GM21360 (cell line): ENCODE measurements around the gene S100P.
"Not testable (repeated sequence)": the region's sequence is repeated elsewhere in the genome, so short reads cannot be mapped to it uniquely, and the experiment has no call there.

Source experiments
- ATAC-seq: cut with Tn5 transposase; IDR thresholded peaks from one replicate; pipeline ENCODE4 v1.9.1; 2021; ENCODE audit warnings: mild to moderate bottlenecking, moderate library complexity; ENCODE audit not compliant: unreplicated experiment

Gene S100P

GRCh38 chr4:6693231-6694176, at the start of gene S100P:
TSS of gene S100P (plus strand) at chr4:6693878. CDS start at chr4:6693933, 55 bp downstream.
- ATAC-seq = no peak

GRCh38 chr4:6644792-6645530, 48.7 kb upstream of the S100P start:
- no peak for ATAC-seq

- no peak for ATAC-seq
Measured at GRCh38 chr4:6647169-6647568, 46.5 kb upstream of the S100P start.

- no peak for ATAC-seq
Measured at GRCh38 chr4:6647582-6648230, 46.0 kb upstream of the S100P start.

- ATAC-seq = no peak
Measured at GRCh38 chr4:6649216-6649615, 44.5 kb upstream of the S100P start.

- not testable (repeated sequence) for ATAC-seq
Measured at GRCh38 chr4:6654211-6654610, 39.5 kb upstream of the S100P start.

GRCh38 chr4:6655291-6655690, 38.4 kb upstream of the S100P start:
- not testable (repeated sequence) for ATAC-seq

GRCh38 chr4:6655924-6656323, 37.8 kb upstream of the S100P start:
- ATAC-seq = no peak

GRCh38 chr4:6657242-6658208, 36.2 kb upstream of the S100P start:
- no peak for ATAC-seq

GRCh38 chr4:6658209-6658595, 35.5 kb upstream of the S100P start:
- no peak for ATAC-seq

GRCh38 chr4:6658597-6659075, 35.0 kb upstream of the S100P start:
- no peak for ATAC-seq

- ATAC-seq = no peak
Measured at GRCh38 chr4:6659897-6660296, 33.8 kb upstream of the S100P start.

GRCh38 chr4:6660430-6660829, 33.2 kb upstream of the S100P start:
- ATAC-seq = no peak

- no peak for ATAC-seq
Measured at GRCh38 chr4:6662591-6662990, 31.1 kb upstream of the S100P start.

- no peak for ATAC-seq
Measured at GRCh38 chr4:6663596-6664393, 29.9 kb upstream of the S100P start.

GRCh38 chr4:6665320-6665654, 28.4 kb upstream of the S100P start:
- no peak for ATAC-seq

GRCh38 chr4:6668391-6668790, 25.3 kb upstream of the S100P start:
- no peak for ATAC-seq

- no peak for ATAC-seq
Measured at GRCh38 chr4:6671648-6672047, 22.0 kb upstream of the S100P start.

GRCh38 chr4:6672131-6672530, 21.5 kb upstream of the S100P start:
- no peak for ATAC-seq
